Thyroid gland (tissue), 4 donors: ENCODE data around the gene FOXF2.

Source experiments
- POLR2A ChIP-seq, 2 donors: fragments of 450-650 bp; IDR thresholded peaks; one replicate each; pipeline ENCODE4 v1.6.1; 2017; ENCODE audit warnings: antibody characterized with exemption in 2 of 2, mild to moderate bottlenecking in 2 of 2, moderate library complexity in 1 of 2
- TF ChIP-seq, protein P1 (sequence below), 6 experiments: fragments of 200-600 bp in 3 of 6; fragments of 450-650 bp in 3 of 6; sonication (generic) in 3 of 6; IDR thresholded peaks; one replicate each; pipeline ENCODE4 v1.5.1; 2016 to 2019; ENCODE audit warnings: antibody characterized with exemption in 6 of 6, mild to moderate bottlenecking in 2 of 6, inconsistent platforms in 1 of 6, moderate library complexity in 1 of 6

DNA sequence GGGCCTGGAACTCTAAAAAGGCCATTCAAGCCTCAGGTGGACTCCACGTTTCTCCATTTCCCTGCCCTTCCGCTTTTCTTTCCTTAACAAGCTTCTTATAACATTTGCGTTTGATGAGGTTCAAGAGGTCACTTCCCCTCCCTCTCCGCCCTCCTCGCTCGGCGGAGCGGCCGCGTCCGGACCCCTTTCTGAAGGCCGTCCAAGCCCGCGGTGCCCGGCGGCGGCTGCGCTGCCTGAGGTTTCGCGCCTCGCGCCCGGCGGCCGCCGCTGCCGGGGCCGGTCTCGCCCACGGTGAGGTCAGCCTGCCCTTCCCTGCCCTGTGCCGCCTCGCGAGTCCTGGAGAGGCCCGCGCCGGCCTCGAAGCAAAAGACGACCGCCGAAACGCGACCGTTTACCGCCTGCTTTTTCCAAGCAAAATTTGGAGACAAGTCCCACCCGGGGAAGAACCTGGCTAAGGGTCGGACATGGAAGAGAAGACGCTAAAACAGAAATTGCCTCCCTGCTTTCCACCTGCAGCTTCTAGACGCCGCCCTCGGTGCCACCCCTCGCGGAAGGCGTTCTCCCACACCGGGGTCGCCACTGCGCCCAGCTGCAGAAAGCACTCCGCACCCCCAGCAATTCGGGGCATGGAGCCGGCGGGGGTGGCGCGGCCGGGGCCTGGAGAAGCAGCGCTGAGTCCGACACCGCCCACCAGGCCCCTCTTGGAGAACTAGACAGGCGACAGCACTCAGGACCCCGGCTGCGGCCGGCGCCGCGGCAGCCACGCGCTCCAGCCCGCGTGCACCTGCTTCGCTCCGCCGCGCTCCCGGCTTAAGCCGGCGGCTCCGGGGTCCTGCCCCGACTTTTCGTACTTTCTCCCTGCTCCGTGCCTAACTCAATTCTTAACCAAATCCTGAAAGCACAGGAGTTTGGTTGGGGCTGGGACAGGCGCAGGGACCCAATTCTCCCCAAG is 11.0 kb upstream of the FOXF2 start:
- TF ChIP-seq, protein P1, sequence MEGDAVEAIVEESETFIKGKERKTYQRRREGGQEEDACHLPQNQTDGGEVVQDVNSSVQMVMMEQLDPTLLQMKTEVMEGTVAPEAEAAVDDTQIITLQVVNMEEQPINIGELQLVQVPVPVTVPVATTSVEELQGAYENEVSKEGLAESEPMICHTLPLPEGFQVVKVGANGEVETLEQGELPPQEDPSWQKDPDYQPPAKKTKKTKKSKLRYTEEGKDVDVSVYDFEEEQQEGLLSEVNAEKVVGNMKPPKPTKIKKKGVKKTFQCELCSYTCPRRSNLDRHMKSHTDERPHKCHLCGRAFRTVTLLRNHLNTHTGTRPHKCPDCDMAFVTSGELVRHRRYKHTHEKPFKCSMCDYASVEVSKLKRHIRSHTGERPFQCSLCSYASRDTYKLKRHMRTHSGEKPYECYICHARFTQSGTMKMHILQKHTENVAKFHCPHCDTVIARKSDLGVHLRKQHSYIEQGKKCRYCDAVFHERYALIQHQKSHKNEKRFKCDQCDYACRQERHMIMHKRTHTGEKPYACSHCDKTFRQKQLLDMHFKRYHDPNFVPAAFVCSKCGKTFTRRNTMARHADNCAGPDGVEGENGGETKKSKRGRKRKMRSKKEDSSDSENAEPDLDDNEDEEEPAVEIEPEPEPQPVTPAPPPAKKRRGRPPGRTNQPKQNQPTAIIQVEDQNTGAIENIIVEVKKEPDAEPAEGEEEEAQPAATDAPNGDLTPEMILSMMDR (IDR thresholded peaks at IDR 0.05) = no peak
- no peak for TF ChIP-seq POLR2A (IDR thresholded peaks at IDR 0.05)
